Smooth muscle cell (in vitro differentiated cells): ENCODE data around the gene ZC2HC1B. TPM values are rescaled to one million over a fixed set of nuclear protein-coding genes. Genes with fewer than 3 reads are reported as not detected.

Source experiments
- DNase-seq: peaks from one replicate; lab custom pipeline; 2025; ENCODE audit not compliant: unreplicated experiment; lab: John Stamatoyannopoulos, UW
- H2AFZ ChIP-seq: fragments of 200-600 bp; sonication (generic); 2 replicates; pipeline ENCODE4 v1.6.0; 2016; ENCODE audit warnings: antibody characterized with exemption, low read depth, mild to moderate bottlenecking
- H3F3A ChIP-seq: fragments of 200-600 bp; sonication (generic); 2 replicates; pipeline ENCODE4 v1.6.0; 2017; ENCODE audit warnings: antibody characterized with exemption, low read depth
- H3K27ac ChIP-seq: fragments of 200-600 bp; sonication (generic); 2 replicates; pipeline ENCODE4 v1.5.1; 2016; ENCODE audit warnings: low read depth, mild to moderate bottlenecking
- H3K27me3 ChIP-seq: fragments of 200-600 bp; sonication (generic); 2 replicates; pipeline ENCODE4 v1.6.1; 2016; ENCODE audit warnings: low read depth, mild to moderate bottlenecking
- H3K36me3 ChIP-seq: fragments of 200-600 bp; sonication (generic); 2 replicates; pipeline ENCODE4 v1.5.1; 2016; ENCODE audit warnings: low read depth
- H3K4me1 ChIP-seq: fragments of 200-600 bp; sonication (generic); 2 replicates; pipeline ENCODE4 v1.5.1; 2016; ENCODE audit warnings: low read depth
- H3K4me2 ChIP-seq: fragments of 200-600 bp; sonication (generic); 2 replicates; pipeline ENCODE4 v1.6.0; 2016; ENCODE audit warnings: mild to moderate bottlenecking
- H3K4me3 ChIP-seq: fragments of 200-600 bp; sonication (generic); 2 replicates; pipeline ENCODE4 v1.5.1; 2016; ENCODE audit warnings: mild to moderate bottlenecking
- H3K79me2 ChIP-seq: fragments of 200-600 bp; sonication (generic); 2 replicates; pipeline ENCODE4 v1.6.0; 2016; ENCODE audit warnings: low read depth, mild to moderate bottlenecking
- H3K9ac ChIP-seq: fragments of 200-600 bp; sonication (generic); 2 replicates; pipeline ENCODE4 v1.6.0; 2016; ENCODE audit warnings: low read depth
- H3K9me3 ChIP-seq: fragments of 200-600 bp; sonication (generic); replicated peaks from 2 replicates; pipeline ENCODE4 v1.5.1; 2016; ENCODE audit warnings: low read depth
- H4K20me1 ChIP-seq: fragments of 200-600 bp; sonication (generic); 2 replicates; pipeline ENCODE4 v1.6.0; 2016; ENCODE audit warnings: low read depth
- WGBS: methylation state at CpG from one replicate; pipeline ENCODE4 v1.1.7; 2016; ENCODE audit warnings: low lambda C conversion rate; 5-methylcytosine and 5-hydroxymethylcytosine counted together
- polyA plus RNA-seq: library from polyadenylated mRNA; unstranded; fragments of >200 nt; fragmentation: Nextera tagmentation; extraction: Ambion mirVana; gene quantifications from 2 replicates; pipeline ENCODE4 v1.2.1, GENCODE V29; 2016
- total RNA-seq: library from RNA; depleted of rRNA; stranded (reverse); fragments of >200 nt; gene quantifications from 2 replicates; pipeline ENCODE4 v1.2.3, GENCODE V29; 2014
- TF ChIP-seq, protein P1 (sequence below): fragments of 200-600 bp; sonication (generic); IDR thresholded peaks from 2 replicates; pipeline ENCODE4 v1.5.1; 2017; ENCODE audit warnings: borderline replicate concordance, mild to moderate bottlenecking, antibody characterized with exemption; ENCODE audit not compliant: insufficient read depth, poor library complexity, severe bottlenecking

The ZC2HC1B gene
- total and polyA plus RNA-seq, 2 experiments from 2014 or later, result not detected

DNA sequence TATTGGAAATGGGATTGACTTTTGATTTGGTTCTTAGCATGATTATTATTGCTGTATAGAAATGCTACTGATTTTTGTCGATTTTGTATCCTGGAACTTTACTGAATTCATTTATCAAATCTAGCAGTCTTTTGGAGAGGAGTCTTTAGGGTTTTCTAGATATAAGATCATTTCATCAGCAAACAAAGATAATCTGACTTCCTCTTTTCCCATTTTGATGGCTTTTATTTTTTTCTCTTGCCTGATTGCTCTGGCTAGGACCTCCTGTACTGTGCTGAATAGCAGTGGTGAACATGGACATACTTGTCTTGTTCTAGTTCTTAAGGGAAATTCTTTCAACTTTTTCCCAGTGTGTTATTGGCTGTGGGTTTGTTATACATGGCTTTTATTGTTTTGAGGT lies 64.6 kb downstream of the ZC2HC1B start:
- no peaks in the 10 kb centered on the region for H3K4me1 ChIP-seq
- H3K4me3 ChIP-seq, result no peak overlapping the region
- no peaks in the 10 kb centered on the region for H3K79me2 ChIP-seq
- H3K27ac ChIP-seq, result no peak overlapping the region
- H2AFZ ChIP-seq, result no peak overlapping the region
- TF ChIP-seq, protein P1, sequence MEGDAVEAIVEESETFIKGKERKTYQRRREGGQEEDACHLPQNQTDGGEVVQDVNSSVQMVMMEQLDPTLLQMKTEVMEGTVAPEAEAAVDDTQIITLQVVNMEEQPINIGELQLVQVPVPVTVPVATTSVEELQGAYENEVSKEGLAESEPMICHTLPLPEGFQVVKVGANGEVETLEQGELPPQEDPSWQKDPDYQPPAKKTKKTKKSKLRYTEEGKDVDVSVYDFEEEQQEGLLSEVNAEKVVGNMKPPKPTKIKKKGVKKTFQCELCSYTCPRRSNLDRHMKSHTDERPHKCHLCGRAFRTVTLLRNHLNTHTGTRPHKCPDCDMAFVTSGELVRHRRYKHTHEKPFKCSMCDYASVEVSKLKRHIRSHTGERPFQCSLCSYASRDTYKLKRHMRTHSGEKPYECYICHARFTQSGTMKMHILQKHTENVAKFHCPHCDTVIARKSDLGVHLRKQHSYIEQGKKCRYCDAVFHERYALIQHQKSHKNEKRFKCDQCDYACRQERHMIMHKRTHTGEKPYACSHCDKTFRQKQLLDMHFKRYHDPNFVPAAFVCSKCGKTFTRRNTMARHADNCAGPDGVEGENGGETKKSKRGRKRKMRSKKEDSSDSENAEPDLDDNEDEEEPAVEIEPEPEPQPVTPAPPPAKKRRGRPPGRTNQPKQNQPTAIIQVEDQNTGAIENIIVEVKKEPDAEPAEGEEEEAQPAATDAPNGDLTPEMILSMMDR, result no peak
- no peaks in the 10 kb centered on the region for H3F3A ChIP-seq
- H3K9me3 ChIP-seq, result no peaks in the 10 kb centered on the region
- 83% methylated on average over 1 of the region's 1 CpG for WGBS
- H3K4me2 ChIP-seq, result no peak overlapping the region
- DNase-seq, result no peak
- no peaks in the 10 kb centered on the region for H4K20me1 ChIP-seq
- no peaks in the 10 kb centered on the region for H3K27me3 ChIP-seq
- H3K36me3 ChIP-seq, result no peaks in the 10 kb centered on the region
- no peak overlapping the region for H3K9ac ChIP-seq

GRCh38 chr6:143929975-143930374 lies 65.7 kb downstream of the ZC2HC1B start:
- H3K9me3 ChIP-seq, result no peaks in the 10 kb centered on the region
- no peak overlapping the region for H2AFZ ChIP-seq
- H3K4me1 ChIP-seq, result no peaks in the 10 kb centered on the region
- H4K20me1 ChIP-seq, result no peaks in the 10 kb centered on the region
- H3F3A ChIP-seq, result no peaks in the 10 kb centered on the region
- no peak for DNase-seq
- no peak overlapping the region for H3K27ac ChIP-seq
- no peaks in the 10 kb centered on the region for H3K36me3 ChIP-seq
- H3K4me3 ChIP-seq, result no peak overlapping the region
- no peak overlapping the region for H3K4me2 ChIP-seq
- TF ChIP-seq, protein P1, result no peak
- no peaks in the 10 kb centered on the region for H3K79me2 ChIP-seq
- no peak overlapping the region for H3K9ac ChIP-seq
- no peaks in the 10 kb centered on the region for H3K27me3 ChIP-seq

DNA sequence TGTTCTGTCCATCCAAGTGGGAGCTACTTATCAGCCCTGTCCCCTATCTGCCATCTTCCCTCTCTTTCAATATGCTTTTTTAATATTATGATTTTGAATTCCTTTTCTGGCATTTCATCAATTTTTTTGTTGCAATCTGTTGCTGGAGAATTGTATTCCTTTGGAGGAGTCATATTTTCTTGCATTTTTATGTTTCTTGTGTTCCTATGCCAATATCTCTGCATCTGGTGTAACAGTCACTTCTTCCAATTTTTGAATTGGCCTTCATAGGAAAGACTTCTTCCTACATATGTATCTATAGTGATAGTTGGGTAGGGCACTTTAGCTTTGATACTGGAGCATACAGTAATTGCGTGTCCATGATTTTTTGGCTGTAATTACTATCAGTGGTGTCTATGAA lies 70.1 kb downstream of the ZC2HC1B start:
- Histone ChIP-seq H4K20me1 (no peaks in the 10 kb centered on the region), H3K27me3 (no peaks in the 10 kb centered on the region), H3K9me3 (no peaks in the 10 kb centered on the region), H3F3A (no peaks in the 10 kb centered on the region), H3K4me2 (no peak overlapping the region), H3K9ac (no peak overlapping the region), H2AFZ (no peak overlapping the region), H3K27ac (no peak overlapping the region), H3K4me3 (no peak overlapping the region), H3K79me2 (no peaks in the 10 kb centered on the region), H3K36me3 (no peaks in the 10 kb centered on the region), H3K4me1 (peaks cover 12% of the 10 kb centered on the region)
- 97% methylated on average over 1 of the region's 1 CpG for WGBS
- no peak for DNase-seq
- TF ChIP-seq, protein P1, result no peak

GRCh38 chr6:143934867-143935266 lies 70.6 kb downstream of the ZC2HC1B start:
- DNase-seq, result no peak

More at GRCh38 chr6:143934867-143935266, 70.6 kb downstream of the ZC2HC1B start:
- Histone ChIP-seq H3K9me3 (no peaks in the 10 kb centered on the region), H4K20me1 (no peaks in the 10 kb centered on the region), H3K4me3 (no peak overlapping the region), H3K36me3 (no peaks in the 10 kb centered on the region), H3K27me3 (no peaks in the 10 kb centered on the region), H3K27ac (no peak overlapping the region), H3K4me1 (peaks cover 17% of the 10 kb centered on the region), H2AFZ (no peak overlapping the region), H3K4me2 (no peak overlapping the region), H3K79me2 (no peaks in the 10 kb centered on the region), H3K9ac (no peak overlapping the region), H3F3A (no peaks in the 10 kb centered on the region)
- WGBS, result 93% methylated on average over 4 of the region's 4 CpGs
- TF ChIP-seq, protein P1, result no peak
